ENCODE data around the gene GFAP.

GFAP gene

DNA sequence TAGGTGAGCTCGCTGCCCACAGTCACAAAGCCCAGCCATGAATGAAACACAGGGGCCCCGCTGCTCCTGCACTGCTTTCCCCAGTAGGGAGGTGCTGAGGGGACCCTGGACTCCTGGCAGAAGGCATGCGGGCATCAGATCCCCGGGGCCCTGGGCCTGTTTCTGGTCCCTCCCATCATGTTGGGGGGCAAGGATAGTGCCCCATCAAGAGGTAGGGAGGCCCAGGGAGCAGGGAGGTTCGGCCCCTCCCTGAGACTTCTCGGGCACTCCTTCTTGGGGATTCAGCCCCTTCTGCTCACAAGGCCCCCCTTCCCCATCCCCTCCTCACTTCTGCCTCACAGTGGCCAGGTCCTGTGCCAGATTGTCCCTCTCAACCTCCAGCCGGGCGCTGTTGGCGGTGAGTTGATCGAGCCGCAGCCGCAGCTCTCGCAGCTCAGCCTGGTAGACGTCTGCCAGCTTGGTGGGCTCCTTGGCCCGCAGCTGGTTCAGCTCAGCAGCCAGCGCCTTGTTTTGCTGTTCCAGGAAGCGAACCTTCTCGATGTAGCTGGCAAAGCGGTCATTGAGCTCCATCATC is 515 bp downstream of the GFAP start:
- H3K4me3 ChIP-seq (ENCODE audit: low read depth, low read length), result no peak overlapping the region
- TF ChIP-seq, protein P1, sequence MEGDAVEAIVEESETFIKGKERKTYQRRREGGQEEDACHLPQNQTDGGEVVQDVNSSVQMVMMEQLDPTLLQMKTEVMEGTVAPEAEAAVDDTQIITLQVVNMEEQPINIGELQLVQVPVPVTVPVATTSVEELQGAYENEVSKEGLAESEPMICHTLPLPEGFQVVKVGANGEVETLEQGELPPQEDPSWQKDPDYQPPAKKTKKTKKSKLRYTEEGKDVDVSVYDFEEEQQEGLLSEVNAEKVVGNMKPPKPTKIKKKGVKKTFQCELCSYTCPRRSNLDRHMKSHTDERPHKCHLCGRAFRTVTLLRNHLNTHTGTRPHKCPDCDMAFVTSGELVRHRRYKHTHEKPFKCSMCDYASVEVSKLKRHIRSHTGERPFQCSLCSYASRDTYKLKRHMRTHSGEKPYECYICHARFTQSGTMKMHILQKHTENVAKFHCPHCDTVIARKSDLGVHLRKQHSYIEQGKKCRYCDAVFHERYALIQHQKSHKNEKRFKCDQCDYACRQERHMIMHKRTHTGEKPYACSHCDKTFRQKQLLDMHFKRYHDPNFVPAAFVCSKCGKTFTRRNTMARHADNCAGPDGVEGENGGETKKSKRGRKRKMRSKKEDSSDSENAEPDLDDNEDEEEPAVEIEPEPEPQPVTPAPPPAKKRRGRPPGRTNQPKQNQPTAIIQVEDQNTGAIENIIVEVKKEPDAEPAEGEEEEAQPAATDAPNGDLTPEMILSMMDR (IDR thresholded peaks at IDR 0.05; ENCODE audit: low read depth, low read length), result no peak
- no peak for DNase-seq (ENCODE audit: low read depth, low spot score)

DNA sequence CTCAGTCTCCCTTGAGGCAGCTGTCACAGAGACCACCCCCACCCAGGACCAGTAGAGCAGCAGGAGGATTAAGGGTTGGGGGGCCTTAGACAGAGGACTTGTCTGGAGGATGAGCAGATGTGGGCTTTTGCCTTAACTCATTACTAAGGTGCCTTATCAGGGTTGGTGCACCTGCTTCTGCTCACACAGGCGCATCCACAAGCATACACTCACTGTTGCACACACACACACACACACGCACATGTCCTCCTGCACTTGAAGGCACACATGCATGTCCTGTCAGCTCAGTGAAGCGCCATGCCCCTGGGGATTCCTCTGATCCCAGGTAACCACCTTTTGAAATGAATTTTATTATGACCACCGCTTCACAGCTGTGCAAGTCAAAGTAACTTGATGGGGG is 1.2 kb downstream of the GFAP start:
- no peak overlapping the region for H3K4me3 ChIP-seq (ENCODE audit: low read depth, low read length)
- TF ChIP-seq, protein P1 (IDR thresholded peaks at IDR 0.05; ENCODE audit: low read depth, low read length), result no peak
- no peak for DNase-seq (ENCODE audit: low read depth, low spot score)
- in situ Hi-C loops (cut with HindIII; ENCODE audit: low sequenced_read_pairs), result no loop called here

More for the DNA sequence above, 515 bp downstream of the GFAP start:
- in situ Hi-C loops (cut with HindIII; ENCODE audit: low sequenced_read_pairs), result no loop called here

GRCh38 chr17:44913676-44914075 is 1.6 kb downstream of the GFAP start:
- H3K4me3 ChIP-seq (ENCODE audit: low read depth, low read length), result no peak overlapping the region
- no peak for DNase-seq (ENCODE audit: low read depth, low spot score)
- TF ChIP-seq, protein P1 (IDR thresholded peaks at IDR 0.05; ENCODE audit: low read depth, low read length), result no peak
- in situ Hi-C loops (cut with HindIII; ENCODE audit: low sequenced_read_pairs), result no loop called here

- TF ChIP-seq, protein P1 (IDR thresholded peaks at IDR 0.05; ENCODE audit: low read depth, low read length), result no peak
- DNase-seq (ENCODE audit: low read depth, low spot score), result no peak
- in situ Hi-C loops (cut with HindIII; ENCODE audit: low sequenced_read_pairs), result no loop called here
Observed at GRCh38 chr17:44912763-44913544, 2.3 kb downstream of the GFAP start.

DNA sequence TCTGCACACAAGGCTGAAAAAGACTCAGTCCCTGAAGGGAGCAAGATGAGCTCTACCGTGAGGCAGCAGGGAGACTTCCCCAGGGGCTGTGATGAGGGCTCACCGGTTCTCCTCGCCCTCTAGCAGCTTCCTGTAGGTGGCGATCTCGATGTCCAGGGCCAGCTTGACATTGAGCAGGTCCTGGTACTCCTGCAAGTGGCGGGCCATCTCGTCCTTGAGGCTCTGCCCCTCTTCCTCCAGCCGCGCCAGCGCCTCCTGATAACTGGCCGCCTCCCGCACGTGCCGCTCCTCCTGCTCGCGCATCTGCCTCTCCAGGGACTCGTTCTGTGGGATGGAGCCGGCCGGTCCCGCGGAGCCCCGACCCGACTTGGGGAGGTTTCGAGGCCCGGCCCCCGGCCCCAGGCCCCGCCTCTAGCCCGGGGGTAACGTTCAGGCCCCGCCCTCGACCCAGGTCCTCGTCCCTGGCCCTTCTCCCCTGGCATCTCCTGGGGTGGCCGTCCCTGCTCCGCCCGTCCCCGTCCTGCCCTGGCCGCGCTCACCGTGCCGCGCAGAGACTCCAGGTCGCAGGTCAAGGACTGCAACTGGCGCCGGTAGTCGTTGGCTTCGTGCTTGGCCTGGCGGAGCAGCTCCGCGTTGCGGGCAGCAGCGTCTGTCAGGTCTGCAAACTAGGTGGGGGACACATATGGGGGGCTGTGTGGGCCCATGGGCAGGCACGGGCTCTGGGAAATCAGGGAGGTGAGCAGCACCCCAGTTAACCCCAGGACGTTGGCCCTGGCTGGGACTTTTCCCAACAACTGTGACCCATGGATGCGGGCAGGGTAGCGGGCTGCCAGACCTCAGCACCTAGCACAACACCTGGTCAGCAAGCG is 3.9 kb downstream of the GFAP start:
- peak; percentile 32 for DNase-seq (ENCODE audit: low read depth, low spot score)
- no peak overlapping the region for H3K4me3 ChIP-seq (ENCODE audit: low read depth, low read length)
- TF ChIP-seq, protein P1 (IDR thresholded peaks at IDR 0.05; ENCODE audit: low read depth, low read length), result peak; percentile 61
- in situ Hi-C loops (cut with HindIII; ENCODE audit: low sequenced_read_pairs), result no loop called here

More at GRCh38 chr17:44912763-44913544, 2.3 kb downstream of the GFAP start:
- no peak overlapping the region for H3K4me3 ChIP-seq (ENCODE audit: low read depth, low read length)

Data from astrocyte of the spinal cord (primary cell).